HUDEP-2 (cell line): ENCODE results near the gene NEAT1.
"Not testable (repeated sequence)": the region's sequence is repeated elsewhere in the genome, so short reads cannot be mapped to it uniquely, and the experiment has no call there.

Experiments used
- DNase-seq, 76 experiments: peaks; one replicate each; lab custom pipeline; 2025; ENCODE audit not compliant: unreplicated experiment in 76 of 76; lab: John Stamatoyannopoulos, UW

The NEAT1 gene

DNA sequence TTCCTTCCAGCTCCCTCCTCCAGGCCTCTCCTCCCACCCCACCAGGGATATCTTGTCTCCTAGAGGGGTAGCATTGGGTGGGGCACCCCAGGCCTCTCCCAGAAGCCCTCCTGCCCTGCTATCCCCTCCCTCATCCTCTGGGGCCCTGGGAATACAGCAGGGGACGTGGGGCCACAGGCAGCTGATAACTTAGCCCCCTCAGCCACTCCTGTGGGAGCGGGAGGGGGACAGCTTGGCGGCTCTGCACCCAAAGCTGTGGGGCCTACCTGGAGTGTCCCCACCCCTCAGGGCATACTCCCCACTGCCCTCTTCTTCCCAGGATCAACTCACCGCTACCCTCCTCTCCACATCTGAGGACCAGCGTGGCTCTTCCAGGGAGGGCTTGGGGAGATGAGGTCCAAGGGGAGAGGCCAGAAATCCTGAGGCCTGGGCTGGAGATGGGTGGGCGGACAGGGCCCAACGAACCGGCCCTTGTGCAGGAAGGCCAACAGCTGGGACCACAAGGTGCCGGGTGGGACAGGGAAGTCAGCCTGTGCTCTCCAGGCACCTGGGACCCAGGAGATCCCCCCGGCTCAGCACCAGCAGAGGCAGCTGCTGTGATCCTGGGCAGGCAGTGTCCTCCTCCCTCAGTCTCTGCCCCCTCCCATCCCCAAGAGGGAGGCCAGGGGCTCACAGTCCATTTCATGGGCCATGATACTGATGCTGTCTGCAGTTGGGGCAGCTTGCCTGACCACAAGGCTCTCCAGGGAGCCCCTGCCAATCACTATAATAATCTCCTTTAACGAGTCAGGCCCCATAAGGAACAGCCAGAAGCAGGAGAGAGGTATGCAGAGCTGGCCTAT is 23.2 kb downstream of the NEAT1 start:
- no peak for DNase-seq

- DNase-seq, result no peak
Observed at GRCh38 chr11:65446446-65447277, 24.1 kb downstream of the NEAT1 start.

GRCh38 chr11:65448074-65448417 is 25.4 kb downstream of the NEAT1 start:
- DNase-seq, result no peak

- peak in 3 of 76 experiments; percentile 16 to 47 (median 29) for DNase-seq
Observed at GRCh38 chr11:65448418-65449105, 26.0 kb downstream of the NEAT1 start.

GRCh38 chr11:65451301-65451700 is 28.7 kb downstream of the NEAT1 start:
- DNase-seq, result not testable (repeated sequence)

GRCh38 chr11:65452259-65452658 is 29.7 kb downstream of the NEAT1 start:
- DNase-seq, result not testable (repeated sequence)

DNA sequence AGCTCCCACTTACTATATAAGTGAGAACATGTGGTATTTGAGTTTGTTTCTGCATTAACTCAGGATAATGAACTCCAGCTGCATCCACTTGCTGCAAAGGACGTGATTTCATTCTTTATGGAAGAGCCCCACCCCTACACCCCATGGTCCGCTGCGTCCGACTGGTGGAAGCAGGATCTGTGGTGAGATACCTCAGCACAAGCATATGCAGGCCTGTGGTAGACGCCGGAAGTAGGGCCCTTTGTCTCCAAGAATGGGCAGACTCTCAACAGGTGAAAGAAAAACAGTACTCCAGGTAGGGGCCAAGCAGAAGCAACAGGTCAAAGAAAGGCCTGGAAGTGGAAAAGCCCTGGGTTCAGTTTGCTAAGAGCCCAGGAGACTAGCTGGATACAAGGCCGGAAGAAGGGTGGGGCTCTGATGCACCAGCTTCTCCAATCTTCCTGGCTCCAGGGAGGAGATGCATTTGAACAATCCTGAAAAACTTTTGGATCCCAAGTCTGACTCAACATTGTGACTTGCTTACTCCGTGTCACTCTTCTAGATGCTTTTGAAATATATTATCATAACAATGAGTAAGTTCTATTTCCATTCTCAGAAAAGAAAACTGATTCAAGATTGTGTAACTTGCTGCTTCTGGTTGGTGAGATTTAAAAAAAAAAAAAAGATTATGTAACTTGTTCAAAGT is 30.4 kb downstream of the NEAT1 start:
- DNase-seq, result no peak

DNA sequence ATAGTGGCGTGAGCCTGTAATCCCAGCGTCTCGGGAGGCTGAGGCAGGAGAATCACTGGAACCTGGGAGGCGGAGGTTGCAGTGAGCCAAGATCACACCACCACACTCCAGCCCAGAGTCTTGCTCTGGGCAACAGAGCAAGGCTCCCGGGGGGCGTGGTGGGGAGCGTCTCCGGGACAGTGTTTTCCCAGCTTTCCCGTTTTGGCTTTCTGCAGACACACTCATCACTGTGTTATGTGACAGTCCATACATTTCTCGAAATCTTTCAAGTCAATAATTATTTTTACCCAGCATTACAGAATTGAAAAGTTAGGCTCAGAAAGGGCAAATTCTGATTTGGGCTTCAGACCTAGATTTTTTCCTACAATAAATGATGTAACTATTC is 31.7 kb downstream of the NEAT1 start:
- no peak for DNase-seq

GRCh38 chr11:65454696-65455456 is 32.3 kb downstream of the NEAT1 start:
- DNase-seq, result peak in 67 of 76 experiments; percentile 21 to 85 (median 64)

GRCh38 chr11:65456418-65456817 is 33.8 kb downstream of the NEAT1 start:
- no peak for DNase-seq

GRCh38 chr11:65459552-65459951 is 37.0 kb downstream of the NEAT1 start:
- no peak for DNase-seq

- DNase-seq, result not testable (repeated sequence)
Observed at GRCh38 chr11:65465471-65465870, 42.9 kb downstream of the NEAT1 start.

DNA sequence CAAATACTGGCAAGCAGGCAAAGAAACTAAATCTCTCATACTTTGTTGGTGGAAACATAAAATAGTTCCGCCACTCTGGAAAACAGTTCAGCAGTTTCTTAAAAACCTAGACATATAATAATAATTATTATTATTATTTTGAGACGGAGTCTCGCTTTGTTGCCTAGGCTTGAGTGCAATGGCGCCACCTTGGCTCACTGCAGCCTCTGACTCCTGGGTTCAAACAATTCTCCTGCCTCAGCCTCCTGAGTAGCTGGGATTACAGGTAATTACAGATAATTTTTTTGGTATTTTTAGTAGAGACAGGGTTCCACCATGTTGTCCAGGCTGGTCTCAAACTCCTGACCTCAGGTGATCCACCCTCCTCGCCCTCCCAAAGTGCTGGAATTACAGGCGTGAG is 44.7 kb downstream of the NEAT1 start:
- DNase-seq, result not testable (repeated sequence)

DNA sequence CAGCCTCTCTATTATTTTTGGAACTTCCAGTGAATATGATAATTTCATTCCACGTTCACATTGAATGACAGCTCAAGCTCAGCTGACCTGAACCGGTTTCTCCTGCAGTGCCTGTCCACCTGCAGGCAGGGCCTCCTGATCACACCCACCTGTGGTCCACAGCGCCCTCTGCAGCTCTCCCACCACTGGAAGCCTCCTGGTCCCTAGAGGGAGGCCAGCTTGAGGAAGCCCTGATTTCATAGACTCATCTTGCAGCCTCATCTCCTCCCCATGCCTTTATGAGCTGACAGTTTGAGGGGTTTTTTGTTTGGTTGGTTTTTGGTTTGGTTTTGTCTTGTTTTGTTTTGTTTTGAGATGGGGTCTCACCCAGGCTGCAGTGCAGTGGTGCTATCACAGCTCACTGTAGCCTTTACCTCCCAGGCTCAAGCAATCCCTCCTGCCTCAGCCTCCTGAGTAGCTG is 46.3 kb downstream of the NEAT1 start:
- peak in 42 of 76 experiments; percentile 10 to 62 (median 37) for DNase-seq

GRCh38 chr11:65470433-65471049 is 47.9 kb downstream of the NEAT1 start:
- no peak for DNase-seq

DNA sequence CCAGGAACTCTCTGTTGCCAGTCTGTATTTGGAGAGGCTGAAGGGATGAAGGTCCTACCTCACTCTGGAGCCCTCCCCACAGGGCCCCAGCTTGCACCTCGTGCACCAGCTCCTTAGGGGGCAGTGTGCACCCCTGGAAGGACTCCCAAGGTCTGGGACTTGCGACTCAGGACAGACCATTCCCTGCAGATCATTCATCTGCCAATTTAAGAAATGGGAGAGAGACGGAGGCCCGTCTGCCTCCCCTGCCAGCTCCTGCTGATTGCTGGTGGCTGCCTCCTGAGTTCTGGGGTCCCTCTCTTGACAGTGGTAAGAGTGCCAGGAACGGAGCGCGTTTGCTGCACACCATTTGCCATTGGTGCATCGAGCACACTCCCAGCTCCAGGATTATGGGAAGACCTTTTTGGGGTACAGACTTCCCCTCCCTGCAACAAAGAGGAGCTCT is 48.9 kb downstream of the NEAT1 start:
- peak in 59 of 76 experiments; percentile 10 to 70 (median 41) for DNase-seq

GRCh38 chr11:65472588-65473277 is 50.1 kb downstream of the NEAT1 start:
- not testable (repeated sequence) for DNase-seq

DNA sequence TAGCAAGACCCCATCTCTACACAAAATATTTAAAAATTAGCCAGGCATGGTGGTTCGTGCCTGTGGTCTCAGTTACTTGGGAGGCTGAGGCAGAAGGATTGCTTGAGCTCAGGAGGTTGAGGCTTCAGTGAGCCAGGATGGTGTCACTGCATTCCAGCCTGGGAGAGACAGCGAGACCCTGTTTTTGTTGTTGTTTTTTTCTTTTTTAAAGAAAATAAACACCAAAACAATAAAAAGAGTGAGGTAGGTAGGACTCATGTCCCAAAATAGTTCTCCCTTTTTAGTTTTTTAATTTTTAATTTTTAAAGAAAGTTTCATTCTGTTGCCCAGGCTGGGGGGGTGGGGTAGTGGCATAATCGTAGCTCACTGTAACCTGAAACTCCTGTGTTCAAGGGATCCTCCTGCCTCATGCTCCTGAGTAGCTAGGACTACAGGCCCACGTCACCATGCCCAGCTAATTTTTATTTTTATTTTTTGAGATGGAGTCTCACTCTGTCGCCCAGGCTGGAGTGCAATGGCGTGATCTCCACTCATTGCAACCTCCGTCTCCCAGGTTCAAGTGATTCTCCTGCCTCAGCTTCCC is 50.8 kb downstream of the NEAT1 start:
- no peak for DNase-seq
